BJ (cell line): ENCODE data around the gene TMEM144. TPM values are rescaled to one million over a fixed set of nuclear protein-coding genes. Genes with fewer than 3 reads are reported as not detected.

Experiments used
- CTCF ChIA-PET: fragments of 350-600 bp; formaldehyde crosslinking; extraction: SDS; loops from one replicate; lab custom pipeline; 2021; ENCODE audit warnings: antibody characterized with exemption, inconsistent platforms; lab: Yijun Ruan, JAX
- POLR2A ChIA-PET: fragments of 300-600 bp; sonication (Branson Sonifier 250); formaldehyde crosslinking; extraction: SDS; loops from one replicate; lab custom pipeline; 2021; ENCODE audit warnings: antibody characterized with exemption; lab: Charles Lee
- DNase-seq: peaks from one replicate; pipeline ENCODE4 v3.0.0-alpha.2; 2011; ENCODE audit warnings: low read depth
- H3K27me3 ChIP-seq: 2 replicates; pipeline ENCODE4 v1.6.0; 2011; ENCODE audit warnings: low read length; ENCODE audit not compliant: control insufficient read depth, insufficient read depth
- H3K36me3 ChIP-seq: 2 replicates; pipeline ENCODE4 v1.5.1; 2011; ENCODE audit warnings: low read length; ENCODE audit not compliant: control insufficient read depth, insufficient read depth
- H3K4me3 ChIP-seq: 2 replicates; pipeline ENCODE4 v1.5.1; 2011; ENCODE audit warnings: low read depth, mild to moderate bottlenecking, control low read depth, low read length
- CTCF ChIP-seq: IDR thresholded peaks from 2 replicates; pipeline ENCODE4 v1.5.1; 2011; ENCODE audit warnings: low read depth, mild to moderate bottlenecking, control low read depth, inconsistent platforms, low read length, moderate library complexity; ENCODE audit not compliant: insufficient read depth
- polyA plus RNA-seq: library from polyadenylated mRNA; depleted of rRNA; stranded (reverse); fragments of >200 nt; gene quantifications from 2 replicates; pipeline ENCODE4 v1.2.3, GENCODE V29; 2011

The TMEM144 gene
- polyA plus RNA-seq, 1 experiment, result 0.65 TPM

GRCh38 chr4:158179465-158179864 lies 30.8 kb upstream of the TMEM144 start:
- Histone ChIP-seq H3K4me3 (no peak overlapping the region), H3K27me3 (no peaks in the 10 kb centered on the region), H3K36me3 (no peaks in the 10 kb centered on the region)
- POLR2A ChIA-PET, result no interaction called here
- CTCF ChIA-PET, result interaction anchor here (0.9 to 1.2 kb wide), 3 partner anchors 9 to 15 kb away, joined by 3 to 4 read pairs (median 3); no protein-coding TSS in a partner anchor
- DNase-seq, result no peak
- TF ChIP-seq CTCF, result no peak

- DNase-seq, result no peak
- Histone ChIP-seq H3K4me3 (no peak overlapping the region), H3K27me3 (no peaks in the 10 kb centered on the region), H3K36me3 (no peaks in the 10 kb centered on the region)
- POLR2A ChIA-PET, result no interaction called here
- CTCF ChIA-PET, result interaction anchor here (0.7 to 1.5 kb wide), 3 partner anchors 12 to 39 kb away, joined by 3 to 4 read pairs (median 3); no protein-coding TSS in a partner anchor
- no peak for TF ChIP-seq CTCF
Measured at GRCh38 chr4:158181906-158182305, 28.4 kb upstream of the TMEM144 start.

- no peak for DNase-seq
- H3K27me3 ChIP-seq, result no peaks in the 10 kb centered on the region
- no peak for TF ChIP-seq CTCF
- ChIA-PET POLR2A (no interaction called here), CTCF (interaction anchor here (0.7 to 1.1 kb wide), 3 partner anchors 11 to 38 kb away, joined by 3 to 7 read pairs (median 3); no protein-coding TSS in a partner anchor)
- H3K4me3 ChIP-seq, result no peak overlapping the region
- no peaks in the 10 kb centered on the region for H3K36me3 ChIP-seq
Measured at GRCh38 chr4:158182736-158183135, 27.6 kb upstream of the TMEM144 start.

GRCh38 chr4:158186815-158187214 lies 23.5 kb upstream of the TMEM144 start:
- POLR2A ChIA-PET, result no interaction called here
- CTCF ChIA-PET, result no interaction called here

GRCh38 chr4:158189422-158189821 lies 20.9 kb upstream of the TMEM144 start:
- H3K27me3 ChIP-seq, result no peaks in the 10 kb centered on the region
- no peak for DNase-seq
- CTCF ChIA-PET, result interaction anchor here (0.6 to 1.0 kb wide), 2 partner anchors 66 to 257 kb away, joined by 3 read pairs; no protein-coding TSS in a partner anchor

More at GRCh38 chr4:158186815-158187214, 23.5 kb upstream of the TMEM144 start:
- Histone ChIP-seq H3K36me3 (no peaks in the 10 kb centered on the region), H3K4me3 (no peak overlapping the region), H3K27me3 (no peaks in the 10 kb centered on the region)
- DNase-seq, result no peak
- TF ChIP-seq CTCF, result no peak

More at GRCh38 chr4:158189422-158189821, 20.9 kb upstream of the TMEM144 start:
- TF ChIP-seq CTCF, result no peak
- POLR2A ChIA-PET, result no interaction called here
- no peaks in the 10 kb centered on the region for H3K36me3 ChIP-seq
- no peak overlapping the region for H3K4me3 ChIP-seq
